H1 (cell line): ENCODE results near the gene RAB36. TPM values are rescaled to one million over a fixed set of nuclear protein-coding genes. Genes with fewer than 3 reads are reported as not detected.

Experiments used
- E2F6 ChIP-seq: IDR thresholded peaks from 2 replicates; pipeline ENCODE4 v1.6.1; 2012; ENCODE audit warnings: inconsistent platforms
- PHF8 ChIP-seq: fragments of 200-600 bp; sonication (generic); conservative IDR thresholded peaks from 2 replicates; pipeline ENCODE4 v1.7.1; 2012; ENCODE audit warnings: low read depth, mild to moderate bottlenecking, inconsistent platforms, low read length, moderate library complexity
- SIN3A ChIP-seq, 2 experiments: IDR thresholded peaks in 1 of 2; conservative IDR thresholded peaks in 1 of 2; 2 replicates each; pipeline ENCODE4 v1.6.1; 2011 to 2012; ENCODE audit warnings: low read length in 2 of 2, improper control_type of control experiment in 1 of 2, low read depth in 1 of 2, mild to moderate bottlenecking in 1 of 2
- polyA plus RNA-seq, 7 experiments: library from polyadenylated mRNA; depleted of rRNA in 3 of 7; stranded (reverse) in 5 of 7; unstranded in 2 of 7; fragments of >200 nt in 5 of 7; fragments of 200-250 nt in 2 of 7; gene quantifications; 1 replicate in 5 of 7; 2 replicates in 1 of 7; 4 replicates in 1 of 7; pipeline versions ENCODE4 v1.2.1 to v1.2.3, GENCODE V29; 2011 to 2013; ENCODE audit warnings: missing spikeins in 2 of 7, mixed read lengths in 2 of 7
- total RNA-seq: library from RNA; stranded (reverse); fragmentation: NEBNext Ultra II Directional; extraction: Animal tissue kit (Norgen Biotek cat#: 25700); gene quantifications from 2 replicates; pipeline ENCODE4 v1.2.1, GENCODE V29; 2021

The RAB36 gene
- total and polyA plus RNA-seq, 2 of the 8 experiments (the other 6 are each of a cell fraction or from before 2014, with no cell fraction given), result 1.0 to 1.5 TPM

GRCh38 chr22:23178512-23179254 lies 33.4 kb downstream of the RAB36 start (continued):
- no peak for TF ChIP-seq E2F6
- no peak for TF ChIP-seq PHF8
- peak in 1 of 2 experiments; percentile 57; a peak in 1 of 4 replicates for TF ChIP-seq SIN3A (conservative IDR thresholded peaks at IDR 0.05 in 1 of 2, IDR thresholded peaks at IDR 0.05 in 1 of 2; ENCODE audit: low read depth in 1 of 2, low read length in 2 of 2)
